ENCODE data around the gene TBL1XR1.
A peak's percentile ranks its signal among the peaks of the same experiment; 100 is the strongest.

Gene TBL1XR1

GRCh38 chr3:177197041-177197726 is at the start of gene TBL1XR1:
TBL1XR1 (minus strand) TSS chr3:177197482; CDS start chr3:177064977, 132,505 bp downstream.
- peak; percentile 78 to 91 (median 85) for DNase-seq

- no peak for DNase-seq
Measured at GRCh38 chr3:177245250-177245649, 48.0 kb upstream of the TBL1XR1 start.

GRCh38 chr3:177244606-177245005 is 47.3 kb upstream of the TBL1XR1 start:
- DNase-seq = no peak

GRCh38 chr3:177238686-177239216 is 41.5 kb upstream of the TBL1XR1 start:
- no peak for DNase-seq

GRCh38 chr3:177237206-177237605 is 39.9 kb upstream of the TBL1XR1 start:
- DNase-seq = no peak

GRCh38 chr3:177236704-177237103 is 39.4 kb upstream of the TBL1XR1 start:
- no peak for DNase-seq

GRCh38 chr3:177234121-177234520 is 36.8 kb upstream of the TBL1XR1 start:
- DNase-seq = no peak

- DNase-seq = no peak
Measured at GRCh38 chr3:177231242-177231641, 34.0 kb upstream of the TBL1XR1 start.

GRCh38 chr3:177230641-177231040 is 33.4 kb upstream of the TBL1XR1 start:
- no peak for DNase-seq

- DNase-seq = no peak
Measured at GRCh38 chr3:177229791-177230190, 32.5 kb upstream of the TBL1XR1 start.

GRCh38 chr3:177228601-177229190 is 31.4 kb upstream of the TBL1XR1 start:
- DNase-seq = no peak

- peak in 3 of 6 experiments; percentile 19 to 52 (median 39) for DNase-seq
Measured at GRCh38 chr3:177224414-177224813, 27.1 kb upstream of the TBL1XR1 start.

- no peak for DNase-seq
Measured at GRCh38 chr3:177221744-177222143, 24.5 kb upstream of the TBL1XR1 start.

GRCh38 chr3:177220136-177220974 is 23.1 kb upstream of the TBL1XR1 start:
- DNase-seq = no peak

- DNase-seq = no peak
Measured at GRCh38 chr3:177213801-177214535, 16.7 kb upstream of the TBL1XR1 start.

- DNase-seq = no peak
Measured at GRCh38 chr3:177212756-177213155, 15.5 kb upstream of the TBL1XR1 start.

GRCh38 chr3:177212278-177212610 is 15.0 kb upstream of the TBL1XR1 start:
- no peak for DNase-seq

- DNase-seq = peak in 3 of 6 experiments; percentile 3 to 14 (median 6)
Measured at GRCh38 chr3:177211503-177212277, 14.4 kb upstream of the TBL1XR1 start.

GRCh38 chr3:177210744-177211502 is 13.6 kb upstream of the TBL1XR1 start:
- no peak for DNase-seq

GRCh38 chr3:177209509-177209908 is 12.2 kb upstream of the TBL1XR1 start:
- no peak for DNase-seq

GRCh38 chr3:177208781-177209180 is 11.5 kb upstream of the TBL1XR1 start:
- no peak for DNase-seq

Measured in stimulated activated naive CD4-positive, alpha-beta T cell (primary cell).